Measurements from ENCODE around the gene SLC1A5. TPM values are rescaled to one million over a fixed set of nuclear protein-coding genes. Genes with fewer than 3 reads are reported as not detected.

SLC1A5 gene
- total RNA-seq, 4 donors from 2014 or later: 42.8 to 93.6 (median 66.7) TPM

DNA sequence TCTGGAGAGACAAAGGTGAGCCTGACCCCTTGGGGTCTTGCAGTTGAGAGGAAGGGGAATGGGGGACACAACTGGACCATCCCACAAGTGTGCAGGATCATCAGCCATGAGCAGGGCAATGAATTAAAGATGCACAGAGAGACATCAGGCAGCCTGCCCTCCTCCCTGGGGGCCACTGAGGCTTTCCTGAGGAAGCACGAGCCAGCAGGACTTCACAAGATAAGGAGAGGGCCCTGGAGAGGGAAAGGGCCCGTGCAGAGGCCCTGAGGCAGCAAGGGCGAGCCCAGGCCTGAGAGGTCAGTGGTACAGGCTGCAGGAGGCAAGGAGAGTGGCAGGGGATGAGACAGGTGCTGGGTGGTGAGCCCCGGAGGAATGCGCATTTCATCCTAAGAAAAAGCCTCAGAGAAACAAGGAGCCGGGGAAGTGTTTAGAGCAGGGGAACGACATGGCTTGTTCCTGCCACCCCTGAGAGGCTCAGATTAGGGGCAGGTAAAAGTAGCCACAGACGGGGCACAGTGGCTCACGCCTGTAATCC, 62.5 kb downstream of the SLC1A5 start:
- Histone ChIP-seq H3K36me3 (peaks cover 65 to 100% (median 97%) of the 10 kb centered on the region in 4 donors), H3K4me1 (peaks cover 15 to 44% (median 37%) of the 10 kb centered on the region in 4 donors), H3K27ac (replicated peaks in 1 of 4) (no peak overlapping the region), H3K9me3 (no peaks in the 10 kb centered on the region), H3K4me3 (no peak overlapping the region), H3K27me3 (no peaks in the 10 kb centered on the region)
- TF ChIP-seq, protein P1, sequence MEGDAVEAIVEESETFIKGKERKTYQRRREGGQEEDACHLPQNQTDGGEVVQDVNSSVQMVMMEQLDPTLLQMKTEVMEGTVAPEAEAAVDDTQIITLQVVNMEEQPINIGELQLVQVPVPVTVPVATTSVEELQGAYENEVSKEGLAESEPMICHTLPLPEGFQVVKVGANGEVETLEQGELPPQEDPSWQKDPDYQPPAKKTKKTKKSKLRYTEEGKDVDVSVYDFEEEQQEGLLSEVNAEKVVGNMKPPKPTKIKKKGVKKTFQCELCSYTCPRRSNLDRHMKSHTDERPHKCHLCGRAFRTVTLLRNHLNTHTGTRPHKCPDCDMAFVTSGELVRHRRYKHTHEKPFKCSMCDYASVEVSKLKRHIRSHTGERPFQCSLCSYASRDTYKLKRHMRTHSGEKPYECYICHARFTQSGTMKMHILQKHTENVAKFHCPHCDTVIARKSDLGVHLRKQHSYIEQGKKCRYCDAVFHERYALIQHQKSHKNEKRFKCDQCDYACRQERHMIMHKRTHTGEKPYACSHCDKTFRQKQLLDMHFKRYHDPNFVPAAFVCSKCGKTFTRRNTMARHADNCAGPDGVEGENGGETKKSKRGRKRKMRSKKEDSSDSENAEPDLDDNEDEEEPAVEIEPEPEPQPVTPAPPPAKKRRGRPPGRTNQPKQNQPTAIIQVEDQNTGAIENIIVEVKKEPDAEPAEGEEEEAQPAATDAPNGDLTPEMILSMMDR (IDR thresholded peaks at IDR 0.05): no peak
- TF ChIP-seq EP300 (IDR thresholded peaks at IDR 0.05): no peak
- no peak for TF ChIP-seq POLR2A (IDR thresholded peaks at IDR 0.05; ENCODE audit: low read depth)
- no peak for TF ChIP-seq POLR2AphosphoS5 (IDR thresholded peaks at IDR 0.05)
- intact Hi-C loops (cut with DNase I): no loop called here
- WGBS: 76% methylated on average over 9 of the region's 9 CpGs
- no peak for DNase-seq (ENCODE audit: extremely low spot score)

DNA sequence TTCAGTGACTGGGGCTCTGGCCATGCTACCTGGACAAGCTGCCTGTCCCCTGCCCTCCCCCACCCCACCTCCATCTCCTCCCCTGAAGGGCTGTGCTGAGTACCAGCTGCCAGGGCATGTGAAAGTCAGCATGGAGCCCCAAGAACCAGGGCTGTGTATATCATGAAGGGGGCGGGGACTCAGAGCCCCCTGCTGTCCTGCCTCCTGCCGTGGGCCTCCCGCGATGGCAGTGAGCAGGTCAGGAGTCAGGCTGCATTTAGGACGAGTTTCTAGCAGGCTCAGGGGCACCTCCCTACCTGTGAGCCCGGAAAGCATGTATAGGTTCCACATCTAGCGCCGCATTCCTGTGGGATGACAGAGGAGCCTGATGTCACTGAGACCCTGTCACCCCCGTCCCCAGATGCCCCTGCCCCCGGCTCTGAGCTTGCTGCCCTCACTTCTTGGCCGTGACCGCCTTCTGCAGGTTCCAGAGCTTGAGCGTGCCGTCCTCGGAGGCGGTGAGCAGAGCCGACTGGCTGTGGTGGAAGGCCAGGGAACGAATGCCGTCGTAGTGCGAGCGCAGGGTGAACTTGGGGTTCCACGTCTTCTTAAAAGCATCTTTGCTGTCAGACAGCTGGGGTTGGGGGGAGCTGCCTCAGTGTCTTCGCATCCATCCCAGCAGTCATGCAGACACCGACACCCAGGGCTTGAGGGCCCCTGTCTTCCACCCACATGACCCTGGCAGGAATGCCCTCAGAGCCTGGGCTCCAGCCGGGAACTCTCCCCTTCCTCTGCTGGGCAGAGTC, 63.2 kb downstream of the SLC1A5 start:
- 78% methylated on average over 4 of the region's 26 CpGs for WGBS
- Histone ChIP-seq H3K9me3 (no peaks in the 10 kb centered on the region), H3K4me1 (peaks cover 15 to 39% (median 34%) of the 10 kb centered on the region in 4 donors), H3K27me3 (no peaks in the 10 kb centered on the region), H3K27ac (replicated peaks in 1 of 4) (no peak overlapping the region), H3K4me3 (no peak overlapping the region), H3K36me3 (peaks cover 68 to 100% (median 97%) of the 10 kb centered on the region in 4 donors)
- DNase-seq (ENCODE audit: extremely low spot score): no peak
- intact Hi-C loops (cut with DNase I): no loop called here
- TF ChIP-seq POLR2AphosphoS5 (IDR thresholded peaks at IDR 0.05) (no peak), POLR2A (IDR thresholded peaks at IDR 0.05; ENCODE audit: low read depth) (no peak), EP300 (IDR thresholded peaks at IDR 0.05) (no peak)
- TF ChIP-seq, protein P1 (IDR thresholded peaks at IDR 0.05): no peak

Small RNA genes lying within 50 kb of the gene (small RNA-seq; reads per million reads assigned to genes)
- gene AC008622.3 (0 reads per million in 3 donors), gene HNRNPMP2 (0 reads per million in 3 donors), gene RF00019 (0 reads per million in 3 donors)

Other genes with a start within 250 kb of the SLC1A5 start
- gene CALM3, start 187.3 kb downstream of the SLC1A5 start, total RNA-seq: 100 to 1,000 TPM; 114 to 155 (median 129) TPM
- gene PTGIR, start 163.5 kb downstream of the SLC1A5 start, total RNA-seq: 1 to 10 TPM; 5.9 to 9.1 (median 7.1) TPM
- gene GNG8, start 152.4 kb downstream of the SLC1A5 start, total RNA-seq: not detected
- 100 to 1,000 TPM in 1 of 4 donors, 10 to 100 TPM in 3; 46.7 to 119 (median 65.1) TPM for gene DACT3, start 127.4 kb downstream of the SLC1A5 start, total RNA-seq
- 10 to 100 TPM; 12.8 to 33.3 (median 22.4) TPM for gene PRKD2, start 71.5 kb downstream of the SLC1A5 start, total RNA-seq
- 10 to 100 TPM; 22.4 to 30.3 (median 26.5) TPM for gene FKRP, start 42.5 kb downstream of the SLC1A5 start, total RNA-seq
- gene STRN4, start 42.1 kb downstream of the SLC1A5 start, total RNA-seq: 100 to 1,000 TPM in 2 of 4 donors, 10 to 100 TPM in 2; 85.2 to 119 (median 101) TPM
- 10 to 100 TPM; 63.5 to 88.9 (median 74.5) TPM for gene AP2S1, start 62.3 kb upstream of the SLC1A5 start, total RNA-seq
- gene ARHGAP35, start 72.4 kb upstream of the SLC1A5 start, total RNA-seq: 10 to 100 TPM; 49.7 to 94.5 (median 77.7) TPM
- under 1 TPM in 1 of 4 donors, not detected in 3; 0.34 TPM for gene NPAS1, start 231.2 kb upstream of the SLC1A5 start, total RNA-seq